PFSK-1 (cell line): Measurements from ENCODE around the gene SMARCA5.

Experiments
- FOXP2 ChIP-seq: optimal IDR thresholded peaks from 2 replicates; pipeline ENCODE3; 2011; ENCODE audit warnings: borderline replicate concordance, control low read depth, inconsistent platforms; ENCODE audit not compliant: insufficient read depth; ENCODE audit errors: extremely low read length, extremely low read depth
- POLR2AphosphoS5 ChIP-seq: IDR thresholded peaks from 2 replicates; pipeline ENCODE4 v1.6.1; 2012; ENCODE audit warnings: low read depth, mild to moderate bottlenecking, control low read depth, low read length, moderate library complexity

DNA sequence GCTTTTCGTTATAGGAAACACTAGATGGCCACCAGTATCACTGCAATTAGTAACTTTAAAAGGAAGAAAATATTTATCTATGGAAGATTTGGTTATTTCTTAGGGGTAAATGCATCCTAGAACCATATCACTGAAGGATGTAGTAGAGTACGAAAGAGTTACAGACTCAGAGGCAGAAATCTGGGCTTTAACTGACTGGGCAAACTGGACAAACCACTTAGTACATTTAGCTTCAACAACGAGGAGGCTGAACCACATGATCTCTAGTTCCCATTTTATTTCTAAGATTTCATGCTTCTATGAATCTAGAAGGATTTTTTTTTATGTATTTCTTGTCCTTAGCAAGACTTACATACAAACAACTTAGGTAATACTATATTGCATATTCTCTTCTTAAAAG, 93.0 kb downstream of the SMARCA5 start:
- TF ChIP-seq POLR2AphosphoS5 = no peak
- no peak for TF ChIP-seq FOXP2
